H9 (cell line): ENCODE data around the gene ADCY5. TPM values are rescaled to one million over a fixed set of nuclear protein-coding genes. Genes with fewer than 3 reads are reported as not detected.

Experiments
- DNase-seq: peaks from one replicate; pipeline ENCODE4 v3.0.0-alpha.2; 2017
- H2AFZ ChIP-seq: one replicate; pipeline ENCODE4 v1.6.1; 2013; ENCODE audit warnings: mild to moderate bottlenecking, low read length, control low read depth, moderate library complexity
- H2AK5ac ChIP-seq: 2 replicates; pipeline ENCODE4 v1.6.1; 2013; ENCODE audit warnings: low read length, control low read depth, mixed read lengths; ENCODE audit not compliant: insufficient read length
- H2BK120ac ChIP-seq: one replicate; pipeline ENCODE4 v1.6.1; 2013; ENCODE audit warnings: low read depth, mild to moderate bottlenecking, low read length, control low read depth, inconsistent platforms; ENCODE audit not compliant: poor library complexity, severe bottlenecking
- H2BK12ac ChIP-seq: 2 replicates; pipeline ENCODE4 v1.6.1; 2013; ENCODE audit warnings: low read length, control low read depth, mixed read lengths, low read depth; ENCODE audit not compliant: insufficient read length
- H2BK15ac ChIP-seq: 2 replicates; pipeline ENCODE4 v1.6.1; 2013; ENCODE audit warnings: low read depth, low read length, control low read depth
- H2BK20ac ChIP-seq: one replicate; pipeline ENCODE4 v1.6.1; 2013; ENCODE audit warnings: low read depth, mild to moderate bottlenecking, low read length, control low read depth, inconsistent platforms; ENCODE audit not compliant: poor library complexity, severe bottlenecking
- H2BK5ac ChIP-seq: 2 replicates; pipeline ENCODE4 v1.6.1; 2013; ENCODE audit warnings: low read length, control low read depth, mixed read lengths; ENCODE audit not compliant: insufficient read length
- H3K14ac ChIP-seq: 2 replicates; pipeline ENCODE4 v1.6.1; 2013; ENCODE audit warnings: low read length, control low read depth; ENCODE audit not compliant: insufficient read depth
- H3K18ac ChIP-seq: 2 replicates; pipeline ENCODE4 v1.6.1; 2013; ENCODE audit warnings: low read depth, mild to moderate bottlenecking, mixed read lengths, low read length, control low read depth; ENCODE audit not compliant: insufficient read length
- H3K23ac ChIP-seq: 2 replicates; pipeline ENCODE4 v1.6.1; 2013; ENCODE audit warnings: low read length, control low read depth, mixed read lengths, low read depth; ENCODE audit not compliant: insufficient read length
- H3K23me2 ChIP-seq: 2 replicates; pipeline ENCODE4 v1.6.1; 2013; ENCODE audit warnings: low read depth, mild to moderate bottlenecking, mixed read lengths, low read length, control low read depth; ENCODE audit not compliant: insufficient read length, poor library complexity, severe bottlenecking
- H3K27ac ChIP-seq: 2 replicates; pipeline ENCODE4 v1.5.1; 2013; ENCODE audit warnings: low read length, control low read depth, mixed read lengths, low read depth; ENCODE audit not compliant: insufficient read length
- H3K27me3 ChIP-seq: 2 replicates; pipeline ENCODE4 v1.6.1; 2013; ENCODE audit warnings: low read length, control low read depth, inconsistent platforms; ENCODE audit not compliant: insufficient read depth
- H3K4ac ChIP-seq: 2 replicates; pipeline ENCODE4 v1.6.1; 2013; ENCODE audit warnings: low read depth, mild to moderate bottlenecking, control low read depth, inconsistent platforms, low read length, moderate library complexity
- H3K4me1 ChIP-seq: 2 replicates; pipeline ENCODE4 v1.6.1; 2013; ENCODE audit warnings: low read length, control low read depth, inconsistent platforms; ENCODE audit not compliant: insufficient read depth
- H3K4me2 ChIP-seq: 2 replicates; pipeline ENCODE4 v1.6.1; 2013; ENCODE audit warnings: low read length, control low read depth, mixed read lengths; ENCODE audit not compliant: insufficient read length, insufficient read depth
- H3K56ac ChIP-seq: 2 replicates; pipeline ENCODE4 v1.6.1; 2013; ENCODE audit warnings: low read depth, mild to moderate bottlenecking, mixed read lengths, low read length, control low read depth; ENCODE audit not compliant: insufficient read length
- H3K79me1 ChIP-seq: 2 replicates; pipeline ENCODE4 v1.6.1; 2013; ENCODE audit warnings: low read depth, mild to moderate bottlenecking, moderate library complexity, low read length, control low read depth, inconsistent platforms; ENCODE audit not compliant: insufficient read depth, poor library complexity, severe bottlenecking
- H3K79me2 ChIP-seq: 2 replicates; pipeline ENCODE4 v1.6.1; 2013; ENCODE audit warnings: low read length, control low read depth, inconsistent platforms; ENCODE audit not compliant: insufficient read depth
- H3K9ac ChIP-seq: 2 replicates; pipeline ENCODE4 v1.6.1; 2013; ENCODE audit warnings: low read length, control low read depth, mixed read lengths; ENCODE audit not compliant: insufficient read length; ENCODE audit errors: extremely low read depth
- H3K9me3 ChIP-seq: one replicate; pipeline ENCODE4 v1.6.1; 2013; ENCODE audit warnings: low read depth, low read length, inconsistent platforms; ENCODE audit not compliant: control insufficient read depth
- H3T11ph ChIP-seq: one replicate; pipeline ENCODE4 v1.6.1; 2013; ENCODE audit warnings: mild to moderate bottlenecking, low read length, control low read depth, inconsistent platforms
- H4K20me1 ChIP-seq: one replicate; pipeline ENCODE4 v1.6.1; 2013; ENCODE audit not compliant: control insufficient read depth, insufficient read length, insufficient read depth
- H4K5ac ChIP-seq: 2 replicates; pipeline ENCODE4 v1.6.1; 2013; ENCODE audit warnings: low read depth, mild to moderate bottlenecking, mixed read lengths, low read length, control low read depth; ENCODE audit not compliant: insufficient read length
- H4K8ac ChIP-seq: replicated peaks from 2 replicates; pipeline ENCODE4 v1.6.1; 2013; ENCODE audit warnings: low read length, control low read depth, mixed read lengths, low read depth; ENCODE audit not compliant: insufficient read length
- H4K91ac ChIP-seq: 2 replicates; pipeline ENCODE4 v1.6.1; 2013; ENCODE audit warnings: low read depth, mild to moderate bottlenecking, moderate library complexity, mixed read lengths, low read length, control low read depth; ENCODE audit not compliant: insufficient read length
- H3K27ac Mint-ChIP-seq, 3 experiments: 2 replicates in 2 of 3; 3 replicates in 1 of 3; pipeline ENCODE4 v1.8.0; 2020 to 2021; ENCODE audit warnings: mixed read lengths in 3 of 3, mild to moderate bottlenecking in 1 of 3, moderate library complexity in 1 of 3
- H3K27me3 Mint-ChIP-seq: 2 replicates; pipeline ENCODE4 v1.8.0; 2021; ENCODE audit warnings: low read depth, mild to moderate bottlenecking, moderate library complexity, mixed read lengths
- H3K36me3 Mint-ChIP-seq, 3 experiments: 2 replicates in 2 of 3; 3 replicates in 1 of 3; pipeline ENCODE4 v1.8.0; 2020 to 2021; ENCODE audit warnings: low read depth in 3 of 3, mixed read lengths in 3 of 3; ENCODE audit not compliant: insufficient read depth in 1 of 3
- H3K4me1 Mint-ChIP-seq, 2 experiments: 2 replicates each; pipeline ENCODE4 v1.8.0; 2020; ENCODE audit warnings: mixed read lengths in 2 of 2
- H3K4me3 Mint-ChIP-seq, 2 experiments: 2 replicates in 1 of 2; 3 replicates in 1 of 2; pipeline ENCODE4 v1.8.0; 2020 to 2021; ENCODE audit warnings: mild to moderate bottlenecking in 2 of 2, mixed read lengths in 2 of 2, moderate library complexity in 1 of 2
- H3K9me3 Mint-ChIP-seq, 2 experiments: 2 replicates in 1 of 2; 3 replicates in 1 of 2; pipeline ENCODE4 v1.8.0; 2020; ENCODE audit warnings: mild to moderate bottlenecking in 2 of 2, mixed read lengths in 2 of 2, moderate library complexity in 1 of 2
- WGBS: extraction: QIAGEN DNeasy Blood & Tissue Kit; methylation state at CpG from one replicate; pipeline ENCODE4 v1.1.7; 2013; ENCODE audit warnings: missing lambda C conversion rate, low lambda C conversion rate, mixed read lengths; ENCODE audit not compliant: insufficient read length; ENCODE audit errors: extremely low coverage; 5-methylcytosine and 5-hydroxymethylcytosine counted together
- total RNA-seq: library from RNA; stranded (reverse); gene quantifications from 2 replicates; pipeline ENCODE4 v1.2.1, GENCODE V29; 2021
- TF ChIP-seq, protein P1 (sequence below): fragments of 200-600 bp; sonication (generic); conservative IDR thresholded peaks from 3 replicates; pipeline ENCODE4 v1.8.0; 2021; ENCODE audit warnings: antibody characterized with exemption, mild to moderate bottlenecking

ADCY5 gene
- total RNA-seq, 1 experiment from 2014 or later = 5.0 TPM

DNA sequence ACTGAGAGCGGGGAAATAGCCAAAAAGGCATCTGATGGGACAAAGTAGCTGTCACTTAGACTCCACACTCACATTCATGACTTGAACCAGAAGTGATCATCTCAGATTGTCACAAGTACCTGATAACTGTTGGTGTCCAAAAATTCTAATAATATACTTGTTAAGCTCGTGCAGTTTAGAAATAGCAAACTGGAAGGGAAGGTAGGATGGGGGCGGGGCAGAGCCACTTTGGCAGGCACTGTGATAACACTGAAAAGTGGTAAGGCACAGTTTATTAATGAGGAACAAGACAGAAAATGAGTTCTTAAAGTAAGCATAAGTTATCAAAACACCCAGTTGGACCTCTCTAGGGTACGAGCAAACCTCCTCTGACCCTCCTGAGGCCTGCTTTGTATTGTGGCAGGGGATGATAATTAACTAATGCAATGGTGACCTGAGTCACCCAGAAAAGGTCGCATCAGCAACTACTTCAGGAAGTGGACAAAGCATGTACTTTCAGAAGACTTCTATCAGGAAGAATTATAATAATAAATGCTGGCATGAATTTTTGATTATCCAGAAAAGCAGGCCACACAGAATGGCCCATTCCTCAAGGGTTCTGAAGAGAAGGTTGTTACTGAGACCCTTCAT is 54.4 kb downstream of the ADCY5 start:
- Histone ChIP-seq H3K27me3 (no peaks in the 10 kb centered on the region), H2BK20ac (no peak overlapping the region), H4K20me1 (no peaks in the 10 kb centered on the region), H2AK5ac (no peak overlapping the region), H2BK15ac (no peak overlapping the region), H3K4me2 (no peak overlapping the region), H3K79me2 (no peaks in the 10 kb centered on the region), H3K9me3 (no peaks in the 10 kb centered on the region), H4K5ac (no peak overlapping the region), H4K91ac (no peak overlapping the region), H3K4ac (no peak overlapping the region), H3K27ac (no peak overlapping the region), H3K18ac (no peak overlapping the region), H3K4me1 (no peaks in the 10 kb centered on the region), H2BK12ac (no peak overlapping the region), H3K23me2 (no peaks in the 10 kb centered on the region), H3K14ac (no peak overlapping the region), H2AFZ (no peak overlapping the region), H4K8ac (no peak overlapping the region), H3K56ac (no peak overlapping the region), H3K23ac (no peak overlapping the region), H2BK120ac (no peak overlapping the region), H2BK5ac (no peak overlapping the region), H3K79me1 (no peaks in the 10 kb centered on the region), H3T11ph (no peak overlapping the region), H3K9ac (no peak overlapping the region)
- Mint-ChIP-seq H3K4me3 (no peak overlapping the region), H3K36me3 (no peaks in the 10 kb centered on the region), H3K4me1 (peaks cover 10 to 16% of the 10 kb centered on the region in 2 experiments), H3K9me3 (no peaks in the 10 kb centered on the region), H3K27ac (no peak overlapping the region), H3K27me3 (peaks cover 11% of the 10 kb centered on the region)
- TF ChIP-seq, protein P1, sequence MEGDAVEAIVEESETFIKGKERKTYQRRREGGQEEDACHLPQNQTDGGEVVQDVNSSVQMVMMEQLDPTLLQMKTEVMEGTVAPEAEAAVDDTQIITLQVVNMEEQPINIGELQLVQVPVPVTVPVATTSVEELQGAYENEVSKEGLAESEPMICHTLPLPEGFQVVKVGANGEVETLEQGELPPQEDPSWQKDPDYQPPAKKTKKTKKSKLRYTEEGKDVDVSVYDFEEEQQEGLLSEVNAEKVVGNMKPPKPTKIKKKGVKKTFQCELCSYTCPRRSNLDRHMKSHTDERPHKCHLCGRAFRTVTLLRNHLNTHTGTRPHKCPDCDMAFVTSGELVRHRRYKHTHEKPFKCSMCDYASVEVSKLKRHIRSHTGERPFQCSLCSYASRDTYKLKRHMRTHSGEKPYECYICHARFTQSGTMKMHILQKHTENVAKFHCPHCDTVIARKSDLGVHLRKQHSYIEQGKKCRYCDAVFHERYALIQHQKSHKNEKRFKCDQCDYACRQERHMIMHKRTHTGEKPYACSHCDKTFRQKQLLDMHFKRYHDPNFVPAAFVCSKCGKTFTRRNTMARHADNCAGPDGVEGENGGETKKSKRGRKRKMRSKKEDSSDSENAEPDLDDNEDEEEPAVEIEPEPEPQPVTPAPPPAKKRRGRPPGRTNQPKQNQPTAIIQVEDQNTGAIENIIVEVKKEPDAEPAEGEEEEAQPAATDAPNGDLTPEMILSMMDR = no peak
- no CpG with 5 or more reads among the region's 5 CpGs for WGBS
- DNase-seq = no peak
